Cardiac muscle cell (in vitro differentiated cells and primary cell): ENCODE data around the gene UBR4. TPM values are rescaled to one million over a fixed set of nuclear protein-coding genes. Genes with fewer than 3 reads are reported as not detected.

ENCODE experiments used
- DNase-seq, 2 donors: peaks; one replicate each; pipeline versions ENCODE4 v3.0.0 to v3.0.0-alpha.2; 2010 to 2017; ENCODE audit warnings: low read depth in 1 of 2, low spot score in 1 of 2
- H3K27ac ChIP-seq: fragments of 200-600 bp; sonication (generic); 2 replicates; pipeline ENCODE4 v1.5.1; 2016
- H3K27me3 ChIP-seq: fragments of 200-600 bp; sonication (generic); 2 replicates; pipeline ENCODE4 v1.6.0; 2016; ENCODE audit warnings: control low read depth
- H3K36me3 ChIP-seq: fragments of 200-600 bp; sonication (generic); 2 replicates; pipeline ENCODE4 v1.5.1; 2016; ENCODE audit warnings: control low read depth
- H3K4me1 ChIP-seq: fragments of 200-600 bp; sonication (generic); 2 replicates; pipeline ENCODE4 v1.8.1; 2017; ENCODE audit warnings: low read depth, mild to moderate bottlenecking, mixed run types
- H3K4me3 ChIP-seq: fragments of 200-600 bp; sonication (generic); 2 replicates; pipeline ENCODE4 v1.5.1; 2016; ENCODE audit warnings: mild to moderate bottlenecking
- H3K9me3 ChIP-seq: fragments of 200-600 bp; sonication (generic); 2 replicates; pipeline ENCODE4 v1.5.1; 2017; ENCODE audit warnings: low read depth, mild to moderate bottlenecking, control low read depth
- CTCF ChIP-seq: IDR thresholded peaks from 2 replicates; pipeline ENCODE4 v1.5.1; 2012; ENCODE audit warnings: low read depth, mild to moderate bottlenecking, low read length
- polyA plus RNA-seq: library from polyadenylated mRNA; unstranded; fragments of >200 nt; fragmentation: Nextera tagmentation; extraction: Ambion mirVana; gene quantifications from 2 replicates; pipeline ENCODE4 v1.2.1, GENCODE V29; 2016
- total RNA-seq: library from RNA; depleted of rRNA; stranded (reverse); fragments of >200 nt; gene quantifications from 2 replicates; pipeline ENCODE4 v1.2.3, GENCODE V29; 2016

The UBR4 gene
- total and polyA plus RNA-seq, 2 experiments from 2014 or later, result 76.4 to 206 TPM

DNA sequence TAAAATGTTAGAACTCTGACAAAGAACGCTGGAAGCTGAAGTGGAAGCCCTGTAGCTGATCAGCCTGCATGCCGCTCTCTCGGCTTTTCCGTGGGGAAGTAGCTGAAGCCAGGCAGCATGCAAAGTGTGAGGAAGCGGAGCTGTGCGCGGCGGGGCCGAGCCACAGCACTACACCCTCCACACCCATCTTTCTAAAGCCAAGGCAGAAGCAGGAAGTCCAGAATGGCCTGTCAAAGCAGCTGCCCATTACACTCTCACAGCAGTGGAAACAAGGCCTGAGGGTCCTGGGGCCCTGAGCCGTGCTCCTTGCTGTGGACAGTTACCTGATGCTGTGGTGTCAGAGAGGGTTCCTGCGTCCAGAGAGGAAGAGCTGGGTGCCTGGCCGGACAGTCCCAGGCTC lies 69.6 kb downstream of the UBR4 start:
- no peak for TF ChIP-seq CTCF
- DNase-seq, result no peak
- Histone ChIP-seq H3K27me3 (no peaks in the 10 kb centered on the region), H3K27ac (no peak overlapping the region), H3K9me3 (no peaks in the 10 kb centered on the region), H3K4me1 (no peaks in the 10 kb centered on the region), H3K36me3 (peaks cover 86% of the 10 kb centered on the region), H3K4me3 (no peak overlapping the region)

- Histone ChIP-seq H3K4me1 (no peaks in the 10 kb centered on the region), H3K27ac (no peak overlapping the region), H3K9me3 (no peaks in the 10 kb centered on the region), H3K4me3 (no peak overlapping the region), H3K36me3 (peaks cover 87% of the 10 kb centered on the region), H3K27me3 (no peaks in the 10 kb centered on the region)
- TF ChIP-seq CTCF, result no peak
- no peak for DNase-seq
Observed at GRCh38 chr1:19139711-19140110, 70.4 kb downstream of the UBR4 start.

GRCh38 chr1:19138958-19139581 lies 71.0 kb downstream of the UBR4 start:
- H3K36me3 ChIP-seq, result peaks cover 87% of the 10 kb centered on the region
- no peak overlapping the region for H3K4me3 ChIP-seq
- no peak for DNase-seq
- H3K27ac ChIP-seq, result peak overlapping the region; percentile 35
- H3K9me3 ChIP-seq, result no peaks in the 10 kb centered on the region
- TF ChIP-seq CTCF, result no peak
- H3K27me3 ChIP-seq, result no peaks in the 10 kb centered on the region
- no peaks in the 10 kb centered on the region for H3K4me1 ChIP-seq

DNA sequence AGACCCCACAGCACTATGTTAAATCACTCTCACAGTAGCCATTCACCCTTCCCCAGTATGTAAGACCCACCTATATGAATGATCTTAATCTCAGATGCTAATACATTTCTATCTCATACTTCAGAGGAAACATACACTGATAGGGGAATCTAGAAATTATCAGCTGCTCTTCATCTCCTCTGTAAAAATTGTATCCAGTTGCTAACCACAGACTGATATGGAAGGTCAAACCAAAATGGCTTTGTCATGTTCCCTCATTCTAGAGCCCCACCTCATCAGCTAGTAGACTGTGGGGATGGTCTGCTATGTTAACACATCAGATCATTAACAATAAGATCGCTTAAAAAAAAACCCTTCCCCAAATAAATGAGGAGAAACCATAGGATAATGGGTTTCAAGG lies 71.7 kb downstream of the UBR4 start:
- DNase-seq, result no peak
- Histone ChIP-seq H3K9me3 (no peaks in the 10 kb centered on the region), H3K27ac (peak overlapping the region; percentile 35), H3K27me3 (no peaks in the 10 kb centered on the region), H3K36me3 (peaks cover 85% of the 10 kb centered on the region), H3K4me3 (no peak overlapping the region), H3K4me1 (no peaks in the 10 kb centered on the region)
- TF ChIP-seq CTCF, result no peak

DNA sequence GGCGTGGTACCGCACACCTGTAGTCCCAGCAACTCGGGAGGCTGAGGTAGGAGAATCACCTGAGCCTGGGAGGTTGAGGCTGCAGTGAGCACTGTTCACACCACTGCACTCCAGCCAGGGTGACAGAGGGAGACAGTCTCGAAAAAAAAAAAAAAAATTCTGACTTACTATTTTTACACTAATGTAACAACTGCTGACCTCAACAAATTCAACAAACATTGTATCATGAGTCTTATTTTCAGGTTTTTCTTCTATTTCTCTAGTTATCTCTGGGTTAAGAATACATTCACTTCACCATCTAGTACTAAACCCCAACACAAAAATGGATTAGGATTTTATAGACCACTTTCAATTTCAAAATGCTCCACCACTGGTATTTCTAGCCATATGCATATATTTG lies 72.9 kb downstream of the UBR4 start:
- no peaks in the 10 kb centered on the region for H3K9me3 ChIP-seq
- DNase-seq, result no peak
- H3K4me1 ChIP-seq, result no peaks in the 10 kb centered on the region
- no peak for TF ChIP-seq CTCF
- no peaks in the 10 kb centered on the region for H3K27me3 ChIP-seq
- peak overlapping the region; percentile 35 for H3K27ac ChIP-seq
- H3K36me3 ChIP-seq, result peaks cover 84% of the 10 kb centered on the region
- H3K4me3 ChIP-seq, result no peak overlapping the region
